ENCODE measurements around the gene AKAP1. TPM values are rescaled to one million over a fixed set of nuclear protein-coding genes. Genes with fewer than 3 reads are reported as not detected.

The AKAP1 gene
- total and polyA plus RNA-seq, 9 of the 15 experiments (the other 6 are each of a cell fraction or from before 2014, with no cell fraction given): 12.9 to 63.8 (median 36.4) TPM

DNA sequence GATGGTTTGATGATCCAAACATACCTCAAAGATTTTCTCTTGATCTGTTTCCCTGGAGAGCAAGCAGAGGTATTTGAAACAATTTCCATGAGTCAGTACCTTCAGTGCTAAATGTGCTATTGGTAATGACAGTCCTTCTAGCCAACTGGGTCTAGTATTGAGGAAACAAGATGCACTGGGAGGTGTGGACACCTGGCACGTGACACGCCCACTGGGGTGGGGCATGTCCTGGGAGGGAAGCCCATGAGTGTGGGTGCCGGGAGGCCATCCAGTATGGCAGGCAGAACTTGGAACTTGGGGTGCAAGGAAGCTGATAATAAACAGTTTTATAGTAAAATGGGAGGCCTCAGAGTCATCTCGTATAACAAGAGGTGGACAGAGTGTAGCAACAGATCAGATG, 17.9 kb upstream of the AKAP1 start:
- peaks cover 7 to 26% of the 10 kb centered on the region in 2 experiments; a peak in 4 of 5 replicates for H3K4me1 ChIP-seq (replicated peaks in 1 of 2; ENCODE audit: control insufficient read depth in 2 of 2, insufficient read depth in 2 of 2, low read length in 2 of 2)
- BruUV-seq (replicated peaks): no TSS peak
- H2AFZ ChIP-seq (ENCODE audit: low read depth, low read length): peak overlapping the region; percentile 93
- H3K27me3 ChIP-seq (ENCODE audit: control insufficient read depth in 2 of 2, insufficient read depth in 2 of 2, low read length in 2 of 2): no peaks in the 10 kb centered on the region
- in situ Hi-C loops (cut with MboI) (no loop called here), intact Hi-C loops (cut with micrococcal nuclease) (no loop called here)
- FAIRE-seq (no peak), ATAC-seq (no peak), DNase-seq (ENCODE audit: extremely low read depth in 1 of 4, low spot score in 3 of 4) (peak in 1 of 4 experiments; percentile 34)
- ChIA-PET CTCF (ENCODE audit: low intra/inter-chr PET ratio) (no interaction called here), POLR2A (interaction anchor here (0.6 kb wide), 1 partner anchor 26 kb away, joined by 3 read pairs; no protein-coding TSS in a partner anchor)
- 47% methylated on average over 4 of the region's 4 CpGs for WGBS (ENCODE audit: insufficient coverage, low coverage, missing lambda C conversion rate)
- no peaks in the 10 kb centered on the region for H3K9me1 ChIP-seq (ENCODE audit: control insufficient read depth, insufficient read depth, low read length)
- no peak overlapping the region for H3K9ac ChIP-seq (ENCODE audit: insufficient read depth in 1 of 2, low read depth in 2 of 2, low read length in 2 of 2)
- H3K4me2 ChIP-seq (ENCODE audit: insufficient read depth, low read length): no peak overlapping the region
- no peak overlapping the region for H3K27ac ChIP-seq (ENCODE audit: extremely low read depth, low read depth, low read length)
- H3K4me3 ChIP-seq: no peak overlapping the region
- no peaks in the 10 kb centered on the region for H3K9me3 ChIP-seq (replicated peaks; ENCODE audit: control insufficient read depth, insufficient read depth, low read depth, low read length)
- H3K36me3 ChIP-seq (ENCODE audit: control insufficient read depth, insufficient read depth, low read length): no peaks in the 10 kb centered on the region
- TF ChIP-seq EGR1 (conservative IDR thresholded peaks at IDR 0.05): 0 out of 2 replicates have a peak, but pooled peaks have one; percentile 8
- TF ChIP-seq USF1 (CRISPR knock-in tag; IDR thresholded peaks at IDR 0.05): peak; percentile 42; the same call in 1 of the 2 replicates
- TF ChIP-seq PKNOX1 (IDR thresholded peaks at IDR 0.05): peak; percentile 9; the same call in 1 of the 2 replicates
- TF ChIP-seq POU5F1 (IDR thresholded peaks at IDR 0.05; ENCODE audit: borderline replicate concordance, low read depth, low read length, partially characterized antibody): no peak
- TF ChIP-seq ZNF280B (CRISPR knock-in tag; IDR thresholded peaks at IDR 0.05): no peak
- 0 out of 2 replicates have a peak, but pooled peaks have one; percentile 17 for TF ChIP-seq ZNF316 (IDR thresholded peaks at IDR 0.05)
- TF ChIP-seq BHLHE40 (IDR thresholded peaks at IDR 0.05; ENCODE audit: low read length): peak; percentile 63; the same call in 1 of the 2 replicates
- no peaks in the 10 kb centered on the region for H3K79me2 ChIP-seq (ENCODE audit: control insufficient read depth, insufficient read depth, low read length)
- H4K20me1 ChIP-seq (replicated peaks; ENCODE audit: control insufficient read depth, insufficient read depth, low read length): no peaks in the 10 kb centered on the region

Measured in K562 (cell line).